ENCODE data around the gene SCAF8.

The SCAF8 gene

DNA sequence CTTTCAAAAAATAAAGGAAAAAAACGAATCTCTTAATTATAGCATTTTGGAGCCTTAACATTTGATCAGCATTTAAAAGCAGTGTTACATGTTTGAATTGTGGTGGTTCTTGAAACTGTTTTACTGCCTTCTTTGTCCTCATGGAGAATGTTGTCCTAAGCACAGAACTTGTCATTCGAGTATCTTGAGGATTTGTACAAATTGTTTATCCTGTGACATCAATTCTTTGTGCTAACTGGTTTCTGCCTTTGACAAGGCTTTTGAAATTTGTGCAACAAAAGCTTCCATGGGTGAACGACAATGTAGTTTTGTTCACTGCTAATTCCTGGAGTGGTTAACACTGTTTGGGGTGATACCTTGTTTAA lies 130.8 kb downstream of the SCAF8 start:
- Histone ChIP-seq H4K8ac (ENCODE audit: low read depth, low read length) (no peak overlapping the region), H3K79me1 (ENCODE audit: low read length) (peaks cover 3% of the 10 kb centered on the region), H3K18ac (ENCODE audit: low read length) (no peak overlapping the region), H3K23ac (ENCODE audit: low read length) (no peak overlapping the region), H3K36me3 (ENCODE audit: control insufficient read depth, insufficient read depth, low read length) (no peaks in the 10 kb centered on the region), H3K79me2 (ENCODE audit: control insufficient read depth, insufficient read depth, low read length) (no peaks in the 10 kb centered on the region), H3K9ac (ENCODE audit: low read length) (no peak overlapping the region), H3K27me3 (ENCODE audit: insufficient read depth, low read length, poor library complexity) (no peaks in the 10 kb centered on the region), H3K27ac (ENCODE audit: low read depth, low read length) (no peak overlapping the region), H2BK15ac (replicated peaks; ENCODE audit: low read depth) (no peak overlapping the region), H3K56ac (ENCODE audit: low read length) (no peak overlapping the region), H3K4me2 (ENCODE audit: low read length) (no peak overlapping the region), H4K5ac (ENCODE audit: low read length) (no peak overlapping the region), H2BK120ac (ENCODE audit: low read depth, low read length) (no peak overlapping the region), H3K4me3 (ENCODE audit: low read length) (no peak overlapping the region), H2AK5ac (ENCODE audit: low read length) (no peak overlapping the region), H3K4me1 (ENCODE audit: control insufficient read depth, low read depth, low read length) (no peaks in the 10 kb centered on the region), H3K4ac (ENCODE audit: low read depth, low read length) (no peak overlapping the region), H2BK5ac (ENCODE audit: low read length) (no peak overlapping the region)
- no CpG with 5 or more reads among the region's 3 CpGs for WGBS (ENCODE audit: extremely low coverage, insufficient coverage, low lambda C conversion rate)
- DNase-seq, result no peak

DNA sequence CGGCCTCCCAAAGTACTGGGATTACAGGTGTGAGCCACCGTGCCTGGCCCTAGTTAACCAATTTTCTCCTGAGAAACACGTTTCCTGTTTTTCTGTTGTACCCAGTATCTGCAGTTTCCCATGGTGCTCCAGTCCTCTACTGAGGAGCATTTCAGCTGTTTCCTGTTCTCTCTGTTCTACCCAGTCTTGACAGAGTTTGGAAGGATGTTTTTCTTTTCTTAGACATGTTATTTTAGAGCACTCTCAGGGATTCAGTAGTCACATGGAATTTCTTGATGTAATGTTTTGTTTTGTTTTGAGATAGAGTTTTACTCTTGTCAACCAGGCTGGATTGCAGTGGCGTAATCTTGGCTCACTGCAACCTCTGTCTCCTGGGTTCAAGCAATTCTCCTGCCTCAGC lies 132.1 kb downstream of the SCAF8 start:
- no peaks in the 10 kb centered on the region for H3K36me3 ChIP-seq (ENCODE audit: control insufficient read depth, insufficient read depth, low read length)
- H3K79me1 ChIP-seq (ENCODE audit: low read length), result peaks cover 3% of the 10 kb centered on the region
- no peak for DNase-seq
- no peak overlapping the region for H4K8ac ChIP-seq (ENCODE audit: low read depth, low read length)
- H3K4me3 ChIP-seq (ENCODE audit: low read length), result no peak overlapping the region
- no peak overlapping the region for H3K18ac ChIP-seq (ENCODE audit: low read length)
- no peaks in the 10 kb centered on the region for H3K4me1 ChIP-seq (ENCODE audit: control insufficient read depth, low read depth, low read length)
- H3K23ac ChIP-seq (ENCODE audit: low read length), result no peak overlapping the region
- no peaks in the 10 kb centered on the region for H3K79me2 ChIP-seq (ENCODE audit: control insufficient read depth, insufficient read depth, low read length)
- no peak overlapping the region for H3K4me2 ChIP-seq (ENCODE audit: low read length)
- no peak overlapping the region for H3K56ac ChIP-seq (ENCODE audit: low read length)
- no peak overlapping the region for H2BK120ac ChIP-seq (ENCODE audit: low read depth, low read length)
- no peak overlapping the region for H3K9ac ChIP-seq (ENCODE audit: low read length)
- H2AK5ac ChIP-seq (ENCODE audit: low read length), result no peak overlapping the region
- H4K5ac ChIP-seq (ENCODE audit: low read length), result no peak overlapping the region
- WGBS (ENCODE audit: extremely low coverage, insufficient coverage, low lambda C conversion rate), result no CpG with 5 or more reads among the region's 4 CpGs
- H2BK5ac ChIP-seq (ENCODE audit: low read length), result no peak overlapping the region
- H3K27ac ChIP-seq (ENCODE audit: low read depth, low read length), result no peak overlapping the region
- no peak overlapping the region for H3K4ac ChIP-seq (ENCODE audit: low read depth, low read length)
- no peak overlapping the region for H2BK15ac ChIP-seq (replicated peaks; ENCODE audit: low read depth)
- H3K27me3 ChIP-seq (ENCODE audit: insufficient read depth, low read length, poor library complexity), result no peaks in the 10 kb centered on the region

DNA sequence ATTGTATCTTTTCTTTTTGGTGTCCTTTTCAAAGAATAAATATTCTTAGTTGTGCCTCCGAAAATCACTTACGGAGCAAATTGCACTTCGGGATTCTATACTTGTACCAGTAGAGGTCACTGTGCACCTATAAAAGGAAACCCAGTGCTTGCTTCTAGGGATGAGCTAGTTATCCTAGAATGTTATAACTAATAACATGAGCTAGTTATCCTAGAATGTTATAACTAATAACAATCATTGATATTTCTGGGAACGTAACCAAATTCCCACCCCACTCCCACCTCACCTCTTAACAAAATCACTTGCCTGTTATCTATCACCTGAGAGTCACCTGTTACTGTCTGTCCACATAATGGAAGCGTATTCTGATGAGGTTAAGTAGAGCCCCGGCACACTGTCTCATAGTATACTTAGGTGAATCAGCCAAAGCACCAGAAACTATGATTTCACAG lies 135.0 kb downstream of the SCAF8 start:
- no CpG with 5 or more reads among the region's 6 CpGs for WGBS (ENCODE audit: extremely low coverage, insufficient coverage, low lambda C conversion rate)
- no peaks in the 10 kb centered on the region for H3K27me3 ChIP-seq (ENCODE audit: insufficient read depth, low read length, poor library complexity)

DNA sequence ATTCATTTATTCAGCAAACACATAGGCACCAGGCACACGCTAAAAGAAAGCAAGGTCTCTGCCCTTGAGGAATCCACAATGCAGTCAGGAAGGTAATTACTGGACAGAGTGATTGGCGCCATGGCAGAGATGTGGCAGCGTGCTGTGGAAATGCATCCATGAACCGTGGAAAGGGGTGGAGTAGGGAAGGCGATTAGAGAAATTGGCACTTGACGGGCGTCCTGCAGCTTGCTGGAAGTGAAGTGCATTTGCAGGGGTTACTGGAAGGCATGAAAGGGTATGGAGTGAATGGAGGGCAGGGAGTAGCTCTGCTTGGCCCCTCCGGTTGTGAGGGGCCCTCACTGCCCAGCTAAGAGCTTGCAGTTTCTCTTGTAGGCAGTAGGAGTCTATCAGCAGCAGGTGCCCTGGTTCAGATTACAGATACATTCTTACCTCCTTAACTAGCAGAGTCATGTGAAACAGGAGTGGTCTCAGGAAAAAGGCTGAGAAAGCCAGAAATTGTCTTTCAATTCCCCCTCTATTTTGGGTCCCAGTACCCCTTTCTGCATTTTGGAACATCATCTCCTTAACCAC lies 139.4 kb downstream of the SCAF8 start:
- Histone ChIP-seq H3K18ac (ENCODE audit: low read length) (no peak overlapping the region), H3K4me1 (ENCODE audit: control insufficient read depth, low read depth, low read length) (peaks cover 7% of the 10 kb centered on the region), H3K9ac (ENCODE audit: low read length) (no peak overlapping the region), H3K56ac (ENCODE audit: low read length) (no peak overlapping the region), H4K8ac (ENCODE audit: low read depth, low read length) (no peak overlapping the region), H2BK5ac (ENCODE audit: low read length) (no peak overlapping the region), H3K27me3 (ENCODE audit: insufficient read depth, low read length, poor library complexity) (no peaks in the 10 kb centered on the region), H2BK15ac (replicated peaks; ENCODE audit: low read depth) (no peak overlapping the region), H3K36me3 (ENCODE audit: control insufficient read depth, insufficient read depth, low read length) (no peaks in the 10 kb centered on the region), H3K79me1 (ENCODE audit: low read length) (peaks cover 6% of the 10 kb centered on the region), H3K79me2 (ENCODE audit: control insufficient read depth, insufficient read depth, low read length) (no peaks in the 10 kb centered on the region), H3K27ac (ENCODE audit: low read depth, low read length) (no peak overlapping the region), H3K4ac (ENCODE audit: low read depth, low read length) (no peak overlapping the region), H2AK5ac (ENCODE audit: low read length) (no peak overlapping the region), H3K23ac (ENCODE audit: low read length) (no peak overlapping the region), H2BK120ac (ENCODE audit: low read depth, low read length) (no peak overlapping the region), H3K4me2 (ENCODE audit: low read length) (no peak overlapping the region), H3K4me3 (ENCODE audit: low read length) (no peak overlapping the region), H4K5ac (ENCODE audit: low read length) (no peak overlapping the region)
- peak; percentile 66 for DNase-seq
- no CpG with 5 or more reads among the region's 8 CpGs for WGBS (ENCODE audit: extremely low coverage, insufficient coverage, low lambda C conversion rate)

More for the DNA sequence above, 135.0 kb downstream of the SCAF8 start:
- Histone ChIP-seq H4K8ac (ENCODE audit: low read depth, low read length) (peak overlapping the region; percentile 65), H3K79me2 (ENCODE audit: control insufficient read depth, insufficient read depth, low read length) (no peaks in the 10 kb centered on the region), H2AK5ac (ENCODE audit: low read length) (no peak overlapping the region), H3K56ac (ENCODE audit: low read length) (no peak overlapping the region), H3K23ac (ENCODE audit: low read length) (no peak overlapping the region), H2BK5ac (ENCODE audit: low read length) (no peak overlapping the region), H3K4ac (ENCODE audit: low read depth, low read length) (no peak overlapping the region), H4K5ac (ENCODE audit: low read length) (no peak overlapping the region), H2BK15ac (replicated peaks; ENCODE audit: low read depth) (no peak overlapping the region), H3K4me3 (ENCODE audit: low read length) (no peak overlapping the region), H3K79me1 (ENCODE audit: low read length) (peaks cover 6% of the 10 kb centered on the region), H2BK120ac (ENCODE audit: low read depth, low read length) (no peak overlapping the region), H3K18ac (ENCODE audit: low read length) (no peak overlapping the region), H3K27ac (ENCODE audit: low read depth, low read length) (no peak overlapping the region), H3K4me2 (ENCODE audit: low read length) (no peak overlapping the region), H3K9ac (ENCODE audit: low read length) (no peak overlapping the region), H3K36me3 (ENCODE audit: control insufficient read depth, insufficient read depth, low read length) (no peaks in the 10 kb centered on the region), H3K4me1 (ENCODE audit: control insufficient read depth, low read depth, low read length) (no peaks in the 10 kb centered on the region)
- peak; percentile 78 for DNase-seq

DNA sequence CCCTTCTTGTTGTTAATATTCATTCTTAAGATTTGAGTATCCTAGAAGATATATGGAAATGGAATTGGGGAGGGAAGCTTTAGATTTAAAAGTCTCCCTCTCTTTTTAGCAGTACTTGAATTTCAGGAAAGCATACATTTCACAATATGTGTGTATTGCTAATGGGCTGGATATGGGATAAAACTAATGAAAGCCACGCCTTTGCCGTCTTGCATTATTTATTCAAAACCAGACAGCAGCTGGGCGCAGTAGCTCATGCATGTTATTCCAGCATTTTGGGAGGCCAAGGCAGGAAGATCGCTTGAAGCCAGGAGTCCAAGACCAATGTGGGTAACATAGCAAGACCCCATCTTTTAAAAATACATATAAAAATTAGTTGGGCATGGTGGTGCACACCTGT lies 140.3 kb downstream of the SCAF8 start:
- peaks cover 4% of the 10 kb centered on the region for H3K79me1 ChIP-seq (ENCODE audit: low read length)
- no peak overlapping the region for H3K4me3 ChIP-seq (ENCODE audit: low read length)
- H3K36me3 ChIP-seq (ENCODE audit: control insufficient read depth, insufficient read depth, low read length), result no peaks in the 10 kb centered on the region
- H4K8ac ChIP-seq (ENCODE audit: low read depth, low read length), result no peak overlapping the region
- no peak overlapping the region for H3K23ac ChIP-seq (ENCODE audit: low read length)
- no peak overlapping the region for H4K5ac ChIP-seq (ENCODE audit: low read length)
- H2BK120ac ChIP-seq (ENCODE audit: low read depth, low read length), result no peak overlapping the region
- no peak overlapping the region for H3K4ac ChIP-seq (ENCODE audit: low read depth, low read length)
- no peak overlapping the region for H3K27ac ChIP-seq (ENCODE audit: low read depth, low read length)
- WGBS (ENCODE audit: extremely low coverage, insufficient coverage, low lambda C conversion rate), result no CpG with 5 or more reads among the region's 4 CpGs
- H3K27me3 ChIP-seq (ENCODE audit: insufficient read depth, low read length, poor library complexity), result no peaks in the 10 kb centered on the region
- H3K4me2 ChIP-seq (ENCODE audit: low read length), result no peak overlapping the region
- peaks cover 7% of the 10 kb centered on the region for H3K4me1 ChIP-seq (ENCODE audit: control insufficient read depth, low read depth, low read length)
- H3K9ac ChIP-seq (ENCODE audit: low read length), result no peak overlapping the region
- H3K18ac ChIP-seq (ENCODE audit: low read length), result no peak overlapping the region
- no peak overlapping the region for H2AK5ac ChIP-seq (ENCODE audit: low read length)
- no peak for DNase-seq
- H2BK15ac ChIP-seq (replicated peaks; ENCODE audit: low read depth), result no peak overlapping the region
- no peak overlapping the region for H3K56ac ChIP-seq (ENCODE audit: low read length)
- H2BK5ac ChIP-seq (ENCODE audit: low read length), result no peak overlapping the region
- H3K79me2 ChIP-seq (ENCODE audit: control insufficient read depth, insufficient read depth, low read length), result no peaks in the 10 kb centered on the region
